ENCODE data around the gene CCNY. TPM values are rescaled to one million over a fixed set of nuclear protein-coding genes. Genes with fewer than 3 reads are reported as not detected.

The CCNY gene
- total and polyA plus RNA-seq, 2 of the 4 experiments (the other 2 are of a cell fraction), result 38.0 to 131 TPM

DNA sequence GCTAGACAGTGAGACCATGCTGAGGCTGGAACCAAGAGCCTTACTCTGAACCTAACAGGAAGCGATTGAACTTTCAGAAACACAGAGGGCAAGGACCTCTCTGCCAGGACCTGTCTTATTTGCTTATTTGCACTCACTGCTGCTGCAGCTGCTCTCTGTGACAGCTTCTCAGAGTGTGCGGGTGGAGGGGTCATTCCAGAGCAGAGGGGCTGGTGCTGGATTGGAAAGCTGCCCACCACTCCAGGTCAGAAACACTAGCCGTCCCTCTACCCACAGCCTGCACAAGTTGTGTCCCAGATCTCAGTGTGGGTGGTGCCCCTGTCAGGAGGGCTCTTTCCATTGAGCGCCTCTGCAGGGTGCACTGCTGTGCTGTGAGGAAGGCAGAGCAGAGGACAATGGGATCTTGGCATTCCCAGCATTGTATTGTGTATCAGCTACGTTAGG is 126.2 kb downstream of the CCNY start:
- Histone ChIP-seq H2AK5ac (ENCODE audit: low read depth, low read length) (peak overlapping the region; percentile 14; the same call in 1 of the 2 replicates), H2AK9ac (replicated peaks; ENCODE audit: low read depth, low read length, poor library complexity) (no peak overlapping the region), H3K27me3 (ENCODE audit: control insufficient read depth, insufficient read depth, low read length) (no peaks in the 10 kb centered on the region), H2BK15ac (ENCODE audit: low read depth, low read length) (no peak overlapping the region), H3K4me1 (ENCODE audit: control insufficient read depth, insufficient read depth, low read length) (peaks cover 38% of the 10 kb centered on the region), H3K9me3 (ENCODE audit: control insufficient read depth, insufficient read depth, low read length) (no peaks in the 10 kb centered on the region), H2BK5ac (ENCODE audit: low read depth, low read length, poor library complexity, severe bottlenecking) (no peak overlapping the region), H2AFZ (replicated peaks; ENCODE audit: low read length, poor library complexity) (no peak overlapping the region), H3K56ac (ENCODE audit: extremely low read depth, insufficient read depth, low read length) (no peak overlapping the region), H3K14ac (replicated peaks; ENCODE audit: low read depth, low read length) (no peak overlapping the region), H2BK120ac (ENCODE audit: low read depth, low read length) (no peak overlapping the region), H3K9me1 (ENCODE audit: insufficient read depth, low read length) (peaks cover 51% of the 10 kb centered on the region), H3K4me3 (ENCODE audit: insufficient read depth, low read depth, low read length) (no peak overlapping the region), H3K23ac (ENCODE audit: low read depth, low read length) (0 out of 2 replicates have a peak overlapping the region, but pooled peaks have one; percentile 10), H4K5ac (ENCODE audit: low read depth, low read length) (peak overlapping the region; percentile 4; the same call in 1 of the 2 replicates), H3K27ac (ENCODE audit: insufficient read depth, low read length) (no peak overlapping the region), H3K36me3 (ENCODE audit: control insufficient read depth, insufficient read depth, low read length) (no peaks in the 10 kb centered on the region), H3K4me2 (ENCODE audit: low read depth, low read length) (no peak overlapping the region; the same call in 1 of the 2 replicates), H4K91ac (ENCODE audit: insufficient read depth, low read depth, low read length) (no peak overlapping the region), H3K18ac (ENCODE audit: low read depth, low read length) (no peak overlapping the region; the same call in none of the 2 replicates), H3K4ac (ENCODE audit: low read depth, low read length) (no peak overlapping the region), H4K8ac (ENCODE audit: low read depth in 2 of 2, low read length in 2 of 2) (no peak overlapping the region), H2BK20ac (ENCODE audit: low read depth, low read length) (no peak overlapping the region), H4K20me1 (ENCODE audit: insufficient read depth, low read length) (peaks cover 93% of the 10 kb centered on the region), H3K79me1 (ENCODE audit: low read depth in 1 of 2, low read length in 2 of 2) (peaks cover 49 to 96% of the 10 kb centered on the region in 2 experiments), H3K9ac (ENCODE audit: low read depth, low read length) (no peak overlapping the region)
- POLR2A ChIA-PET (ENCODE audit: unreplicated experiment), result no interaction called here
- BruUV-seq (replicated peaks), result no TSS peak
- in situ Hi-C loops (cut with MboI; ENCODE audit: low sequenced_read_pairs) (no loop called here), intact Hi-C loops (cut with micrococcal nuclease) (loop anchor here (2.0 to 5.0 kb wide), 3 partner anchors 20 to 125 kb away; partner anchors contain the start of gene CCNY), dilution Hi-C loops (cut with HindIII; ENCODE audit: low sequenced_read_pairs, unreplicated experiment) (no loop called here)
- TF ChIP-seq MAFK (IDR thresholded peaks at IDR 0.05; ENCODE audit: low read depth, low read length) (no peak), MXI1 (IDR thresholded peaks at IDR 0.05; ENCODE audit: borderline replicate concordance, low read depth, low read length) (no peak), MAZ (IDR thresholded peaks at IDR 0.05; ENCODE audit: borderline replicate concordance, low read depth, low read length) (no peak), NFE2L2 (IDR thresholded peaks at IDR 0.05; ENCODE audit: low read depth, low read length) (no peak), BHLHE40 (IDR thresholded peaks at IDR 0.05; ENCODE audit: low read depth, low read length) (no peak), RCOR1 (IDR thresholded peaks at IDR 0.05; ENCODE audit: insufficient replicate concordance, low read length) (no peak), SMC3 (IDR thresholded peaks at IDR 0.05; ENCODE audit: low read depth, low read length) (no peak), CEBPB (IDR thresholded peaks at IDR 0.05; ENCODE audit: low read depth, low read length) (no peak), USF2 (IDR thresholded peaks at IDR 0.05; ENCODE audit: low read depth, low read length) (no peak), ELK1 (IDR thresholded peaks at IDR 0.05; ENCODE audit: borderline replicate concordance, low read depth, low read length) (no peak), RAD21 (IDR thresholded peaks at IDR 0.05; ENCODE audit: low read length) (no peak)
- TF ChIP-seq, protein P1, sequence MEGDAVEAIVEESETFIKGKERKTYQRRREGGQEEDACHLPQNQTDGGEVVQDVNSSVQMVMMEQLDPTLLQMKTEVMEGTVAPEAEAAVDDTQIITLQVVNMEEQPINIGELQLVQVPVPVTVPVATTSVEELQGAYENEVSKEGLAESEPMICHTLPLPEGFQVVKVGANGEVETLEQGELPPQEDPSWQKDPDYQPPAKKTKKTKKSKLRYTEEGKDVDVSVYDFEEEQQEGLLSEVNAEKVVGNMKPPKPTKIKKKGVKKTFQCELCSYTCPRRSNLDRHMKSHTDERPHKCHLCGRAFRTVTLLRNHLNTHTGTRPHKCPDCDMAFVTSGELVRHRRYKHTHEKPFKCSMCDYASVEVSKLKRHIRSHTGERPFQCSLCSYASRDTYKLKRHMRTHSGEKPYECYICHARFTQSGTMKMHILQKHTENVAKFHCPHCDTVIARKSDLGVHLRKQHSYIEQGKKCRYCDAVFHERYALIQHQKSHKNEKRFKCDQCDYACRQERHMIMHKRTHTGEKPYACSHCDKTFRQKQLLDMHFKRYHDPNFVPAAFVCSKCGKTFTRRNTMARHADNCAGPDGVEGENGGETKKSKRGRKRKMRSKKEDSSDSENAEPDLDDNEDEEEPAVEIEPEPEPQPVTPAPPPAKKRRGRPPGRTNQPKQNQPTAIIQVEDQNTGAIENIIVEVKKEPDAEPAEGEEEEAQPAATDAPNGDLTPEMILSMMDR (conservative IDR thresholded peaks at IDR 0.05; ENCODE audit: low read depth, low read length), result no peak
- 58% methylated on average over 2 of the region's 5 CpGs; no CpG with 5 or more reads in 1 of the 2 experiments for WGBS, 2 experiments (ENCODE audit: extremely low coverage in 2 of 2, insufficient read length in 1 of 2)
- no peak for ATAC-seq (ENCODE audit: low read depth)
- DNase-seq, result no peak
- CTCF ChIA-PET, result no interaction called here
